ENCODE results near the gene PPP1R13L.

The PPP1R13L gene

GRCh38 chr19:45351401-45351952, 53.4 kb downstream of the PPP1R13L start:
- no peak for TF ChIP-seq CTCF (IDR thresholded peaks at IDR 0.05; ENCODE audit: low read depth, low read length, missing control alignments)
- Histone ChIP-seq H3K4me3 (ENCODE audit: low read depth, low read length) (no peak overlapping the region), H3K27ac (no peak overlapping the region), H3K36me3 (replicated peaks) (peaks cover 57% of the 10 kb centered on the region), H3K27me3 (replicated peaks) (no peaks in the 10 kb centered on the region)
- in situ Hi-C loops (cut with HindIII; ENCODE audit: low pct_ligation_motif_present, low sequenced_read_pairs) = no loop called here
- DNase-seq = no peak

DNA sequence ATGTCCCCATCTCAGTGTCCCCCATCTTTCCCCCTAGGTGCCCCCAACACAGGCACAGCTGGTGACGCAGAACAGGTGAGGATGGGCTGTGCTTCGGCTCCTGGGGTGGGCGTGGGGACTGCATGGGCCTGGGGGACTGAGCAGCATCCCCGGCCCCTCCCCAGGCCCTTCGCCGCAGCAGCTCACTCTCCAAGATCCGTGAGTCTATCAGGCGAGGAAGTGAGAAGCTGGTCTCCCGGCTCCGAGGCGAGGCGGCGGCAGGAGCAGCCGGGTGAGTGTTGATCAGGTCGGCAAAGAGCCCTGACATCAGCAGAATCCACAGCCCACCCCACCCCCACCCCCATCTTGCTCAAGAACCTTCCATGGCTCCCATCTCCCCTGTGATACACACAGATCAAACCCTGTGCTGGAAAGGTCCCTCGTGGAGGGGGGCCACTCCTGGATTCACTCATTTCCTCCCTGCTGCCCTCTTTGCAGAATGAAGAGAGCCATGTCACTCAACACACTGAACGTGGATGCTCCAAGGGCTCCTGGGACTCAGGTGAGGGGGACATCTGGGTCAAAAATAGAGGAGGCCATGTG, 54.3 kb downstream of the PPP1R13L start:
- H3K36me3 ChIP-seq (replicated peaks) = peaks cover 50% of the 10 kb centered on the region
- in situ Hi-C loops (cut with HindIII; ENCODE audit: low pct_ligation_motif_present, low sequenced_read_pairs) = no loop called here
- TF ChIP-seq CTCF (IDR thresholded peaks at IDR 0.05; ENCODE audit: low read depth, low read length, missing control alignments) = no peak

GRCh38 chr19:45349430-45349941, 55.4 kb downstream of the PPP1R13L start:
- no peak for TF ChIP-seq CTCF (IDR thresholded peaks at IDR 0.05; ENCODE audit: low read depth, low read length, missing control alignments)
- no peak for DNase-seq
- no peaks in the 10 kb centered on the region for H3K27me3 ChIP-seq (replicated peaks)
- H3K36me3 ChIP-seq (replicated peaks) = peaks cover 41% of the 10 kb centered on the region
- no peak overlapping the region for H3K27ac ChIP-seq
- no peak overlapping the region for H3K4me3 ChIP-seq (ENCODE audit: low read depth, low read length)
- in situ Hi-C loops (cut with HindIII; ENCODE audit: low pct_ligation_motif_present, low sequenced_read_pairs) = no loop called here

More for the DNA sequence above, 54.3 kb downstream of the PPP1R13L start:
- no peak for DNase-seq
- Histone ChIP-seq H3K27me3 (replicated peaks) (no peaks in the 10 kb centered on the region), H3K27ac (no peak overlapping the region), H3K4me3 (ENCODE audit: low read depth, low read length) (no peak overlapping the region)

DNA sequence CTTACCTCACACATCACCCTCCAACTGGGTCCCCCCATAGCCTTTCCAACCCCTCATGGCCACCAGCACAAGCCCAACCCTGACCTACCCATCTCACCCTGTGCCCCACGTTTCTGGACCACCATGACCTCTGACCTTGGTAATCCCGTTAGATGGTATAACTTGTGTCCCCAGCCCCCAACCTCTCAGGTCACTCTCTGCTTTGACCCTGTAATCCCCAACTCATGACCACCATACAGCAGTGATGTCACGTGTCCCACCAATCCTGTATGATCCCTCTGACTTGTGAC, 55.8 kb downstream of the PPP1R13L start:
- Histone ChIP-seq H3K27me3 (replicated peaks) (no peaks in the 10 kb centered on the region), H3K27ac (no peak overlapping the region), H3K4me3 (ENCODE audit: low read depth, low read length) (no peak overlapping the region), H3K36me3 (replicated peaks) (peaks cover 37% of the 10 kb centered on the region)
- in situ Hi-C loops (cut with HindIII; ENCODE audit: low pct_ligation_motif_present, low sequenced_read_pairs) = no loop called here
- DNase-seq = no peak
- TF ChIP-seq CTCF (IDR thresholded peaks at IDR 0.05; ENCODE audit: low read depth, low read length, missing control alignments) = no peak

DNA sequence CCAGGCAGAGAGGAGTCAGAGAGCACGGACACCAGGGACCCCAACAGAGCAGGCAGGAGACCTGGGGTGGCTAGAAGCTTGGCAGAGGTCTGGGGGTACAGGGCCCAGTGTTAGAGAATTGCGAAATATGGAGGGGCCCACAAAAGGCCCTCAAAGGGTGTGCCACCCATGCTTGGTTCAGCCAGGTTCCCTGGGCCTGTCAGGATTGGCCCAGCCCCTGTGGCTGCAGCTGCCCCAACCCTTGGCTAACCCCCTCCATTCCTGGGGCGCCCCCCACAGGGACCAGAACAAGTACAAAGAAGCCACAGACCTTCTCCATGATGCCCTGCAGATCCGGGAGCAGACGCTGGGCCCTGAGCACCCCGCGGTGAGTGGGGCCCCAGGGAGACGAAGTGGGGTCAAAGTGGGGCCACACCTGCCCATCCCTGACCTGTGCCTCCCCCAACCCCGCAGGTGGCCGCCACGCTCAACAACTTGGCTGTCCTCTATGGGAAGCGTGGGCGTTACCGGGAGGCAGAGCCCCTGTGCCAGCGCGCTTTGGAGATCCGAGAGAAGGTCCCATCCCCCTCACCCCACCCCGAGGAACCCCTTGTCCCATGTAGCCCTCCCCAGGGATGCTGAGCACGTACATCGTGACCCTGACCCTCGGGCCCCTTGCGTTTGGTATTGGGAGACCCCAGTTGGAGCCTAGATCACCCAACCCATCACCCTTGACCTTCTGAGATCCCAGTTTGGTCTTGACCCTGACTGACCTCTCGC, 56.3 kb downstream of the PPP1R13L start:
- DNase-seq = no peak
- H3K4me3 ChIP-seq (ENCODE audit: low read depth, low read length) = no peak overlapping the region
- in situ Hi-C loops (cut with HindIII; ENCODE audit: low pct_ligation_motif_present, low sequenced_read_pairs) = no loop called here
- H3K27me3 ChIP-seq (replicated peaks) = no peaks in the 10 kb centered on the region
- H3K36me3 ChIP-seq (replicated peaks) = peaks cover 32% of the 10 kb centered on the region
- TF ChIP-seq CTCF (IDR thresholded peaks at IDR 0.05; ENCODE audit: low read depth, low read length, missing control alignments) = no peak
- H3K27ac ChIP-seq = no peak overlapping the region
